Loucy (cell line): ENCODE results near the gene MYL12A.

ENCODE experiments used
- H2AFZ ChIP-seq: fragments of 200-600 bp; sonication (generic); 2 replicates; pipeline ENCODE4 v1.6.0; 2016; ENCODE audit warnings: antibody characterized with exemption, mild to moderate bottlenecking, low read length, moderate library complexity
- H3F3A ChIP-seq: fragments of 200-600 bp; 2 replicates; pipeline ENCODE4 v1.6.0; 2016; ENCODE audit warnings: antibody characterized with exemption, low read depth, mild to moderate bottlenecking
- H3K27me3 ChIP-seq: fragments of 200-600 bp; sonication (generic); 2 replicates; pipeline ENCODE4 v1.6.1; 2014; ENCODE audit warnings: low read length, mild to moderate bottlenecking; ENCODE audit not compliant: insufficient read depth, poor library complexity, severe bottlenecking
- H3K36me3 ChIP-seq: fragments of 200-600 bp; sonication (generic); 2 replicates; pipeline ENCODE4 v1.6.1; 2016; ENCODE audit warnings: low read length; ENCODE audit not compliant: insufficient read depth
- H3K4me1 ChIP-seq: fragments of 200-600 bp; sonication (generic); 2 replicates; pipeline ENCODE4 v1.5.1; 2014; ENCODE audit warnings: low read length, mild to moderate bottlenecking; ENCODE audit not compliant: insufficient read depth, poor library complexity, severe bottlenecking
- H3K4me2 ChIP-seq: fragments of 200-600 bp; sonication (generic); 2 replicates; pipeline ENCODE4 v1.6.0; 2014; ENCODE audit warnings: antibody characterized with exemption, low read length, low read depth, mild to moderate bottlenecking; ENCODE audit not compliant: poor library complexity, severe bottlenecking
- H3K4me3 ChIP-seq: fragments of 200-600 bp; sonication (generic); 2 replicates; pipeline ENCODE4 v1.5.1; 2014; ENCODE audit warnings: low read length, mild to moderate bottlenecking, mixed read lengths; ENCODE audit not compliant: poor library complexity, severe bottlenecking
- H3K79me2 ChIP-seq: fragments of 200-600 bp; sonication (generic); 2 replicates; pipeline ENCODE4 v1.6.1; 2014; ENCODE audit warnings: low read length; ENCODE audit not compliant: insufficient read depth
- H3K9ac ChIP-seq: fragments of 200-600 bp; sonication (generic); 2 replicates; pipeline ENCODE4 v1.6.0; 2014; ENCODE audit warnings: mild to moderate bottlenecking, low read depth, low read length, moderate library complexity; ENCODE audit not compliant: poor library complexity, severe bottlenecking
- H3K9me2 ChIP-seq: fragments of 200-600 bp; sonication (generic); replicated peaks from 2 replicates; pipeline ENCODE4 v1.6.1; 2016; ENCODE audit warnings: low read depth, low read length, mixed read lengths
- H3K9me3 ChIP-seq: fragments of 200-600 bp; sonication (generic); 2 replicates; pipeline ENCODE4 v1.6.1; 2014; ENCODE audit warnings: mild to moderate bottlenecking, antibody characterized with exemption, low read length, low read depth; ENCODE audit not compliant: insufficient read depth
- H4K20me1 ChIP-seq: fragments of 200-600 bp; sonication (generic); 2 replicates; pipeline ENCODE4 v1.6.0; 2014; ENCODE audit warnings: antibody characterized with exemption, low read length, mild to moderate bottlenecking; ENCODE audit not compliant: insufficient read depth, poor library complexity, severe bottlenecking
- EZH2phosphoT487 ChIP-seq: fragments of 200-600 bp; IDR thresholded peaks from 2 replicates; pipeline ENCODE4 v1.6.1; 2018; ENCODE audit warnings: antibody characterized with exemption, mild to moderate bottlenecking, moderate library complexity, borderline replicate concordance
- TF ChIP-seq, protein P1 (sequence below): fragments of 200-600 bp; sonication (generic); conservative IDR thresholded peaks from 2 replicates; pipeline ENCODE4 v1.5.1; 2014; ENCODE audit warnings: mild to moderate bottlenecking, antibody characterized with exemption, low read length

Gene MYL12A

DNA sequence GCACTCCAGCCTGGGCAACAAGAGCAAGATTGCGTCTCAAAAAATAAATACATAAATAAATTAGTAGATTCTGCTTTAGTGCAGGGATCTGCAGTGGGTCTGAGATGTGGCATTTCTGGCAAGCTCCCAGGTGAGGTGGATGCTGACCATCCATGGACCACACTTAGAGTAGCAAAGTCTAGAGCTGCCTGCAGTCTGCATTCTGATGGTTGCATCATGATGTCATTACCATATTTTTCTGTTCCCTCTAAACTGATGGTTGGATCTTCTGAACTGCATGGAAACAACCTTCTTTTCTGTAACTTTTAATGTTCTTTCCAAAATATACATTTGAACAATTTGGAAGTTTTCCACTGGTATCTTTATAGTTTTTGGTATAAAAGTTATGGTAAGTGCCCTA lies 57.2 kb downstream of the MYL12A start:
- Histone ChIP-seq H3K9ac (no peak overlapping the region), H3K9me3 (no peaks in the 10 kb centered on the region), H3F3A (no peaks in the 10 kb centered on the region), H3K4me2 (no peak overlapping the region), H3K4me1 (no peaks in the 10 kb centered on the region), H3K79me2 (no peaks in the 10 kb centered on the region), H3K27me3 (no peaks in the 10 kb centered on the region), H4K20me1 (no peaks in the 10 kb centered on the region), H3K9me2 (no peaks in the 10 kb centered on the region), H2AFZ (no peak overlapping the region), H3K4me3 (no peak overlapping the region), H3K36me3 (no peaks in the 10 kb centered on the region)
- TF ChIP-seq EZH2phosphoT487 = no peak
- TF ChIP-seq, protein P1, sequence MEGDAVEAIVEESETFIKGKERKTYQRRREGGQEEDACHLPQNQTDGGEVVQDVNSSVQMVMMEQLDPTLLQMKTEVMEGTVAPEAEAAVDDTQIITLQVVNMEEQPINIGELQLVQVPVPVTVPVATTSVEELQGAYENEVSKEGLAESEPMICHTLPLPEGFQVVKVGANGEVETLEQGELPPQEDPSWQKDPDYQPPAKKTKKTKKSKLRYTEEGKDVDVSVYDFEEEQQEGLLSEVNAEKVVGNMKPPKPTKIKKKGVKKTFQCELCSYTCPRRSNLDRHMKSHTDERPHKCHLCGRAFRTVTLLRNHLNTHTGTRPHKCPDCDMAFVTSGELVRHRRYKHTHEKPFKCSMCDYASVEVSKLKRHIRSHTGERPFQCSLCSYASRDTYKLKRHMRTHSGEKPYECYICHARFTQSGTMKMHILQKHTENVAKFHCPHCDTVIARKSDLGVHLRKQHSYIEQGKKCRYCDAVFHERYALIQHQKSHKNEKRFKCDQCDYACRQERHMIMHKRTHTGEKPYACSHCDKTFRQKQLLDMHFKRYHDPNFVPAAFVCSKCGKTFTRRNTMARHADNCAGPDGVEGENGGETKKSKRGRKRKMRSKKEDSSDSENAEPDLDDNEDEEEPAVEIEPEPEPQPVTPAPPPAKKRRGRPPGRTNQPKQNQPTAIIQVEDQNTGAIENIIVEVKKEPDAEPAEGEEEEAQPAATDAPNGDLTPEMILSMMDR = no peak

DNA sequence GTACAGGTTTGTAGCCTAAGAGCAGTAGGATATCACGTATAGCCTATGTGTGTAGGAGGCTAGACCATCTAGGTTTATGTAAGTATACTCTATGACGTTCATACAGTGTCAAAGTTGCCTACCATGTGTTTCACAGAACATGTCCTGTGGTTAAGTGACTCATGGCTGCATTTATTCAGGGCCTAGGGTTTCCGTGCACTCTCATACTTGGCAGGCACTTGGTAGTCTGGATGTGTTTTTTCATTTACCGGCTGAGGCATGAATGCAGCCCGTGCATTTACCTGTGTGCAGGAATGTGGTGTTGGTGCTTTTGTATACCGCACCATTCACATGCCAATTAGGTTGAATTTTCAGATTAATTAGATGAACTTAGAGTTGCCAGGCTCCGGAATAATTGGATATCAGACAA lies 57.8 kb downstream of the MYL12A start:
- Histone ChIP-seq H4K20me1 (no peaks in the 10 kb centered on the region), H3K79me2 (no peaks in the 10 kb centered on the region), H3K4me1 (no peaks in the 10 kb centered on the region), H3K27me3 (no peaks in the 10 kb centered on the region), H3K4me2 (no peak overlapping the region), H3K4me3 (no peak overlapping the region), H3K36me3 (no peaks in the 10 kb centered on the region), H3F3A (no peaks in the 10 kb centered on the region), H3K9ac (no peak overlapping the region), H3K9me3 (no peaks in the 10 kb centered on the region), H3K9me2 (no peaks in the 10 kb centered on the region), H2AFZ (no peak overlapping the region)
- TF ChIP-seq, protein P1 = no peak
- no peak for TF ChIP-seq EZH2phosphoT487
